ENCODE results near the gene EIF6.

The EIF6 gene

GRCh38 chr20:35299780-35300179, 15.2 kb upstream of the EIF6 start:
- in situ Hi-C loops (cut with MboI; ENCODE audit: low pct_unique_long_range_greater_than_20kb, low sequenced_read_pairs, unreplicated experiment) = loop anchor here (10.0 kb wide), 1 partner anchor 145 kb away; no protein-coding TSS in a partner anchor
- DNase-seq (ENCODE audit: low spot score) = no peak
- TF ChIP-seq CTCF (IDR thresholded peaks at IDR 0.05; ENCODE audit: extremely low read depth, insufficient read depth, missing control alignments) = no peak

- no peak for TF ChIP-seq CTCF (IDR thresholded peaks at IDR 0.05; ENCODE audit: extremely low read depth, insufficient read depth, missing control alignments)
- in situ Hi-C loops (cut with MboI; ENCODE audit: low pct_unique_long_range_greater_than_20kb, low sequenced_read_pairs, unreplicated experiment) = no loop called here
- DNase-seq (ENCODE audit: low spot score) = no peak
Observed at GRCh38 chr20:35298264-35298663, 13.7 kb upstream of the EIF6 start.

- TF ChIP-seq CTCF (IDR thresholded peaks at IDR 0.05; ENCODE audit: extremely low read depth, insufficient read depth, missing control alignments) = no peak
- in situ Hi-C loops (cut with MboI; ENCODE audit: low pct_unique_long_range_greater_than_20kb, low sequenced_read_pairs, unreplicated experiment) = no loop called here
- DNase-seq (ENCODE audit: low spot score) = no peak
Observed at GRCh38 chr20:35297740-35298139, 13.2 kb upstream of the EIF6 start.

- in situ Hi-C loops (cut with MboI; ENCODE audit: low pct_unique_long_range_greater_than_20kb, low sequenced_read_pairs, unreplicated experiment) = no loop called here
- DNase-seq (ENCODE audit: low spot score) = no peak
- no peak for TF ChIP-seq CTCF (IDR thresholded peaks at IDR 0.05; ENCODE audit: extremely low read depth, insufficient read depth, missing control alignments)
Observed at GRCh38 chr20:35297155-35297554, 12.6 kb upstream of the EIF6 start.

- TF ChIP-seq CTCF (IDR thresholded peaks at IDR 0.05; ENCODE audit: extremely low read depth, insufficient read depth, missing control alignments) = no peak
- in situ Hi-C loops (cut with MboI; ENCODE audit: low pct_unique_long_range_greater_than_20kb, low sequenced_read_pairs, unreplicated experiment) = no loop called here
- DNase-seq (ENCODE audit: low spot score) = no peak
Observed at GRCh38 chr20:35296101-35296554, 11.6 kb upstream of the EIF6 start.

GRCh38 chr20:35295674-35296073, 11.1 kb upstream of the EIF6 start:
- no peak for TF ChIP-seq CTCF (IDR thresholded peaks at IDR 0.05; ENCODE audit: extremely low read depth, insufficient read depth, missing control alignments)
- DNase-seq (ENCODE audit: low spot score) = no peak
- in situ Hi-C loops (cut with MboI; ENCODE audit: low pct_unique_long_range_greater_than_20kb, low sequenced_read_pairs, unreplicated experiment) = no loop called here

- DNase-seq (ENCODE audit: low spot score) = no peak
- TF ChIP-seq CTCF (IDR thresholded peaks at IDR 0.05; ENCODE audit: extremely low read depth, insufficient read depth, missing control alignments) = no peak
- in situ Hi-C loops (cut with MboI; ENCODE audit: low pct_unique_long_range_greater_than_20kb, low sequenced_read_pairs, unreplicated experiment) = no loop called here
Observed at GRCh38 chr20:35295058-35295457, 10.5 kb upstream of the EIF6 start.

Measured in GM13977 (cell line).